GM12873 (cell line): ENCODE measurements around the gene LAMC1.

Experiments used
- TF ChIP-seq, protein P1 (sequence below): IDR thresholded peaks from 2 replicates; pipeline ENCODE4 v1.5.1; 2012; ENCODE audit warnings: low read depth, mild to moderate bottlenecking, moderate library complexity, low read length, control low read depth; ENCODE audit not compliant: insufficient read depth; ENCODE audit errors: missing control alignments

The LAMC1 gene

DNA sequence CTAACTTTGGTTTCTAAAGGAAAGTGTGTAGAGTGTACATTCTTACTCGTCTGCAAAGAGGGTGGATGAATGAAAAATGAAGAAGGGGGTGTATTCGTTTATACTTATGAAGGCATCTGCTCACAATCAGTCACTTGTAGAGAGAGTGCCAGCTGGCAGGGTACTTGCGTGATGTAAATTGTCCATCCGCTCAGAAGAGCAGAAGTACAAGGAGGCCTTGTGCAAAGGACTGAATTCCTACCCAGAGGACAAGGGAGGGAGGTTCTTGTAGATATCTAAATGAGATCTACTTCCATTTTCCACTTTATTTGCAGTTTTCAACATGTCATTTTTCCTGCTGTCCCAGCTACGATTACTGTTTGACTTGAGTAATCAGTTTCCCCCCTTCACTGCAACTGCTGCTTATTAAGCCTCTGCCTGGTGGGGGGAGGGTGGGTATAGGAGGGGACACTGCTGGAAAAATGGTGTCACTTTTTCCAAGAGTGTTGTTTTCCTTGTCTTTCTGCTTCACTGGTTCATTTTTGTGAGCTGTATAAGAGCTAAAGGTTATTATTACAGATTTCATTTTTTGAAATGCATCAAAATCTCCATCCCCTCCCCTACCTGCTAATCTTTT lies 67.3 kb downstream of the LAMC1 start:
- TF ChIP-seq, protein P1, sequence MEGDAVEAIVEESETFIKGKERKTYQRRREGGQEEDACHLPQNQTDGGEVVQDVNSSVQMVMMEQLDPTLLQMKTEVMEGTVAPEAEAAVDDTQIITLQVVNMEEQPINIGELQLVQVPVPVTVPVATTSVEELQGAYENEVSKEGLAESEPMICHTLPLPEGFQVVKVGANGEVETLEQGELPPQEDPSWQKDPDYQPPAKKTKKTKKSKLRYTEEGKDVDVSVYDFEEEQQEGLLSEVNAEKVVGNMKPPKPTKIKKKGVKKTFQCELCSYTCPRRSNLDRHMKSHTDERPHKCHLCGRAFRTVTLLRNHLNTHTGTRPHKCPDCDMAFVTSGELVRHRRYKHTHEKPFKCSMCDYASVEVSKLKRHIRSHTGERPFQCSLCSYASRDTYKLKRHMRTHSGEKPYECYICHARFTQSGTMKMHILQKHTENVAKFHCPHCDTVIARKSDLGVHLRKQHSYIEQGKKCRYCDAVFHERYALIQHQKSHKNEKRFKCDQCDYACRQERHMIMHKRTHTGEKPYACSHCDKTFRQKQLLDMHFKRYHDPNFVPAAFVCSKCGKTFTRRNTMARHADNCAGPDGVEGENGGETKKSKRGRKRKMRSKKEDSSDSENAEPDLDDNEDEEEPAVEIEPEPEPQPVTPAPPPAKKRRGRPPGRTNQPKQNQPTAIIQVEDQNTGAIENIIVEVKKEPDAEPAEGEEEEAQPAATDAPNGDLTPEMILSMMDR: no peak

DNA sequence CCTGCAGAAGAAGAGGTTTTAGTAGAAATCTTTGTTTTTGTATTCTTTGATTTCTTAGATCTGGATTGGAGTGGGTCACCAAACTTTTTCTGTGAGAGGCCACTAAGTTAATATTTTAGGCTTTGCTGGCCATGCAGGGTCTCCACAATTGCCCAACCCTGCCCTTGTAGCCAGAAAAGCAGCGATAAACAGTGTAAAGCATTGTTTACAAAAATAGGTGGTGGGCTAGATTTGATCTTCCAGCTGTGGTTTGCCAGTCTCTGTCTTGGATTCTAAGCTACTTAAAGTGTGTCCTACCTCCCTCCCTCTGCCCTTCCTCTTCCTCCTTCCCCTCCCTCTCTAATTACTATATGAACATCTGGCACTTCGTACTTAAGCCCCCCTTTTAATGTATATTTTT lies 68.0 kb downstream of the LAMC1 start:
- TF ChIP-seq, protein P1: no peak

DNA sequence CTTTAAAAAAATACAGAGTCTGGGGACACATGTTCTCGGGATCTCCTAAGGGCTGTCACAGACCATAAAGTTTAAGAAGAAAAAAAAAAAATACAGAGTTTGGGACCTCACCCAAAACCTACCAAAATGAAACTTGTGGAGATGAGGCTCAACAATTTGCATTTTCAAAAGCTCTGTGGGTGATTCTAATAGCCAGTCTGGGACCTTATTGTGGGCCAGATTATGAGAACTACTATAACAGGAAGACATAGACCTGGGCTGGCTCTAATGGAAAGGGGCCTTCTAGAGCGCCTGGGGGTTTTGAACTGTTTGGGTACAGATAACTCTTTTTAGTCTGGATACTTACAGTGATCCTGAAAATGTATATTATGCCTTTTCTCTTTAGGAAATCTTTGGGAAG lies 69.1 kb downstream of the LAMC1 start:
- TF ChIP-seq, protein P1: no peak

DNA sequence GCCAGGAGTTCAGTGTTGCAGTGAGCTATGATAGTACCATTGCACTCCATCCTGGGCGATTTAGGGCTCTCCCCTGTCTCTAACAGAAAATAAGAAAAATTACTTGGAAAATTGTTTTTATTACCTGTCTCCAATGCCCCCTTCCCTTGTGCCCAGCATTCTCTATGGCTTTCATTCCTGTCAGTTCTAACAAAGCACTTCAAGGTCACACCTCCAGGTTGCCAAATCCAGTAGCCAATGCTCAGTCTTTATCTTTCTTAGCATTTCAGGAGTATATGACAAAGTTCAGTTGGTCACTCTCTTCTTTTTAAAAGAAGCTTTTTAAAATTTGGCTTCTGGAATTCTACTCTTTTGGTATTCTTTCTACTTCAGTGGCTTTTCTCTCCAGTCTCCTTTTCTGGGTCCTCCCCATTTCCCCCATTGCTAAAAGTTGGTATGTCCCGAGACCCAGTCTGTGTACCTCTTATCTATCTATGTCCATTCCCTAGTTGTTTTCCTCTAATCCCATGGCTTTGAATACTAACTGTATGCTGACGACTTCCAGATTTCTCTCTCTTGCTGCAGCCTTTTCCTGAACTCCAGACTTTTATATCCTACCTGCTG lies 69.9 kb downstream of the LAMC1 start:
- TF ChIP-seq, protein P1: no peak

DNA sequence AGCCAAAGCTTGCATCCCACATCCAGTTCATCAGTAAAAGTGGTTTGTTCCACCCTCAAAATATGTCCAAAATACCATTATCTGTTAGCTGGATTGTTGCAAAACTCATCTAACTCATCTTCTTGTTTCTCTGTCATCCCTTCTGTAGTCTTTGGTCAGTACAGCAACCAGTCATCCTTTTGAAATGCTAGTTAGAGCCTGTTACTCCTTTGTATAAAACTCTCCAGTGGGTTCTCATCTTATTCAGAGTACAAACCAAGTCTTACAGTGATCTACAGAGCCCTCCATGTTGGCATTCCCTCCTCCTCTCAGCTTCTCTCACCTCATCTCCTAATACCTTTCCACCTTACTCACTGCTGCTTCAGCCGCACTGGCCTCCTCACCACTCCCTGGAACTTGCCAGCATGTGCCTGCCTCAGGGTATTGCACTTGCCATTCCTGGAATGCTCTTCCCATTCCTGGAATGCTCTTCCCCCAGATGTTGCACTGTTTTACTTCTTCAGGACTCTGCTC lies 70.6 kb downstream of the LAMC1 start:
- TF ChIP-seq, protein P1: no peak

DNA sequence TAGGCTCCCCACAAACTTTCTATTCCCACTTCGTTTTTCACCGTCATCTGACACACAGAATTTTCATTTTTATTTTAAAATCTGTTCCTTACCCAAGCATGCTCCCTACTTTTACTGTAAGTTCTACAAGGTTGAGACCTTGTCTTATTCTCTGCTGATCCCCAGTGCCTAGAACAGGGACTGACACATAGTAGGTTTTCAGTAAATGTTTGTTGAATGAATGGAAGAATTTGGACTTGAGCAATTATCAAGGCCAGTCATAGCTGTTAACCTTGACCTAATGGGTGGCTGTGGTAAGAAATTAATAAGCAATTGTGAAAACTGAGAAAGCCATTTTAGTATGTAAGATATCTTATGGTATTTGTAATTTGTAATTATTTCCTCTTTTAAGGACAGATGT lies 71.1 kb downstream of the LAMC1 start:
- TF ChIP-seq, protein P1: no peak

DNA sequence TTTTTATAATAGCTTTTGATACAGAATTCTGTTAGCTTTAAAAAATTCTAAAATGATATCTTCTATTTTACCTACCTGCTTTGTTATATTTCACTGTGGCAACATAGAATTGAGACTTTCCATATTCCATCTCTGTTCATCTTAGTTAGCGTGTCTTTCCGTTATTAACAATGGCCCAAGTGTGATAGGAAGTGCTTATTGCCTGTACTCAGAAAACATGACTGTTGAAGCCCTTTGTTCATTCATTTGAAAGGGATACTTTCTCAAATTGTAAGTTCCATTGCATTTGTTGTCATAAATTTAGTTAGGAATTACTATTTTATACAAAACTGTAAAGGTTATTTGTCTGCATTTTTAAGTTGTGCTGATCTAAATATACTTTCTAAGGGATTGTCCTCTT lies 73.1 kb downstream of the LAMC1 start:
- TF ChIP-seq, protein P1: no peak
